Left colon (tissue), 2 donors: Measurements from ENCODE around the gene ADCY3. TPM values are rescaled to one million over a fixed set of nuclear protein-coding genes. Genes with fewer than 3 reads are reported as not detected.

Experiments used
- total RNA-seq, 2 donors: library from RNA; stranded (reverse); fragmentation: NEBNext Ultra II Directional; extraction: Animal tissue kit (Norgen Biotek cat#: 25700); gene quantifications; one replicate each; pipeline ENCODE4 v1.2.1, GENCODE V29; 2021
- donor health status: DM: no; HTN: no; CAD: no.
- donor health status: DM: yes; HTN: yes; CAD: no.

Gene ADCY3
- total RNA-seq, 2 donors from 2014 or later = 30.2 to 36.7 TPM

Other genes with a start within 250 kb of the ADCY3 start
- gene PTRHD1, start 126.8 kb downstream of the ADCY3 start, total RNA-seq = 10 to 100 TPM; 45.0 to 48.3 TPM
- 10 to 100 TPM in 1 of 2 donors, 1 to 10 TPM in 1; 9.8 to 10.8 TPM for gene CENPO, start 126.8 kb downstream of the ADCY3 start, total RNA-seq
- gene DNAJC27, start 51.7 kb upstream of the ADCY3 start, total RNA-seq = 1 to 10 TPM; 3.7 to 4.8 TPM
- gene EFR3B, start 121.8 kb upstream of the ADCY3 start, total RNA-seq = 1 to 10 TPM in 1 of 2 donors, under 1 TPM in 1; 0.98 to 2.5 TPM
- under 1 TPM; 0.31 to 0.59 TPM for gene POMC, start 248.3 kb upstream of the ADCY3 start, total RNA-seq